Activated T-helper 17 cell treated with anti-CD3 and anti-CD28 coated beads, Interleukin-2, amount 50 U/mL, for 72 hours (primary cell): ENCODE measurements around the gene RPS6KL1. TPM values are rescaled to one million over a fixed set of nuclear protein-coding genes. Genes with fewer than 3 reads are reported as not detected.
"Not testable (repeated sequence)": the region's sequence is repeated elsewhere in the genome, so short reads cannot be mapped to it uniquely, and the experiment has no call there.

Source experiments
- ATAC-seq: fragments of 150-1000 bp; cut with Tn5 transposase; replicated peaks from 2 replicates; pipeline ENCODE4 v1.10.0; 2021; ENCODE audit warnings: mild to moderate bottlenecking, moderate library complexity
- H3K27ac Mint-ChIP-seq: one replicate; pipeline ENCODE4 v1.8.0; 2022; ENCODE audit warnings: mixed read lengths
- H3K27me3 Mint-ChIP-seq: one replicate; pipeline ENCODE4 v1.8.0; 2022; ENCODE audit warnings: mixed read lengths
- H3K36me3 Mint-ChIP-seq: one replicate; pipeline ENCODE4 v1.8.0; 2022; ENCODE audit warnings: low read depth, mild to moderate bottlenecking, mixed read lengths
- H3K4me1 Mint-ChIP-seq: one replicate; pipeline ENCODE4 v1.8.0; 2022; ENCODE audit warnings: mixed read lengths
- H3K4me3 Mint-ChIP-seq: one replicate; pipeline ENCODE4 v1.8.0; 2022; ENCODE audit warnings: mild to moderate bottlenecking, mixed read lengths
- H3K9me3 Mint-ChIP-seq: one replicate; pipeline ENCODE4 v1.8.0; 2022; ENCODE audit warnings: mixed read lengths
- total RNA-seq, 2 donors: library from RNA; stranded (reverse); gene quantifications; one replicate each; pipeline ENCODE4 v1.2.3, GENCODE V29; 2022

RPS6KL1 gene
- total RNA-seq, 2 donors from 2014 or later: 0.79 to 3.2 TPM

DNA sequence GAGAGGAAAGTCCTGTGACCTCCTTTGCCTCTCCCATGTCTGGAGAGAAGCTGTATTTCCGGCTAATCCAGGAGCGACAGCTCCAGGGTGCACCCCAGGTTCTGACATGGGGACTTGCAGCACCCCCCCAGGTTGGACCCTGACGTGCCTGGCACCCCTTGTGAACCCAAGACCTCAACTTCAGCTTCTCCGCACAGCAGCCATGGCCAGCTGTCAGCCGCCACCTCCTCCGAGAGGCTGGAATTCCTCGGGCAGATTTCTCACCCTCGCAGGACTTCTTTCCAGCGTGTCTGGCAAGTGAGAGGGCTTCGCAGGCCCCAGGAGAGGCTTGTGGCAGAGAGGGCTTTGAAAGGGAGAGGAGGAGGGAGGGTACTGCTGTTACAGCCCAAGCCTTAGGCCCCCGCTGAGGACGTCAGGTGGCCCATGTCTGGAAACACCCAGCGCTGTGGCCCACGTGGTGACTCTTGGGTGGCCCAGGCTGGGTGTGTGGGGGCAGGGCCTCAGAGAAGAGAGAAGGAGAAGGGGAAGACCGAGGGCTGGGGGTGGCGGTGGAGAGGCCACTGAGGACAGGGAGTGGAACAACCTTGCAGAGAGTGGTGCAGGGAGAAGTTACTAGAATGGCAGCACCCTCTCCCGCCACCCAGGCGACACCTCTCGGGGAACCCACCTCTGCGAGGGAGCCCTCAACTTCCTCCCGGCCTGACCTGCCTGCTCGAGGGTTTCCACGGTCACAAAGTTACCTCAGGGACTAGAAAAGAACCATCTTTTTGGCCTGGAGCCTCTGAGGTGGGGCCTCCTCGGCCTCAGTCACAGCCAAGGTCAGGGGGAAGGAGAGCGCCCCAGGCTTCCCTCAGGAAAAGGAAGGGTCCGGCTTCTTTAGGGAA is 11.7 kb upstream of the RPS6KL1 start:
- no peak overlapping the region for H3K27ac Mint-ChIP-seq
- no peaks in the 10 kb centered on the region for H3K27me3 Mint-ChIP-seq
- H3K9me3 Mint-ChIP-seq: peaks cover 7% of the 10 kb centered on the region
- no peak for ATAC-seq
- no peak overlapping the region for H3K4me3 Mint-ChIP-seq
- no peaks in the 10 kb centered on the region for H3K36me3 Mint-ChIP-seq
- peaks cover 21% of the 10 kb centered on the region for H3K4me1 Mint-ChIP-seq

DNA sequence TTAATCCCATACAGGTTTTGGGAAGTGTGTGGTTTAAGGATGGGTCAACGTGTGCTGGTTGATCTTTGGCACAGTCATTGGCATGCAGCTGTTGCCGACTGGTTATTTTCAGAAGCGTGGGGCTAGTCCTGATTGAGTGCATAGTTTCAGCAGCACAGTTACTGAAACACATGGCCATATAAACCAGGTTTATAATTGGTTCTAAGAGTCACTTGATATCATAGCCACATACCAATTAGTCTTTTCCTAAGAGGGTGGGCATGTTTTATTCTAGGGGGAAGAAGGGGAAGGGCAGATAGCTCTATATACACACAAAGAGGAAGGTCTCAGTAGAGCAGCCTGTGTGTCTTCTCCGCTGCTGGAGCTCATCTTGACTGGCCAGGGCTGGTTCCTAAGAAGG is 11.0 kb upstream of the RPS6KL1 start:
- Mint-ChIP-seq H3K9me3 (peaks cover 7% of the 10 kb centered on the region), H3K4me3 (no peak overlapping the region), H3K4me1 (peaks cover 21% of the 10 kb centered on the region), H3K27ac (no peak overlapping the region), H3K27me3 (no peaks in the 10 kb centered on the region), H3K36me3 (no peaks in the 10 kb centered on the region)
- ATAC-seq: no peak

DNA sequence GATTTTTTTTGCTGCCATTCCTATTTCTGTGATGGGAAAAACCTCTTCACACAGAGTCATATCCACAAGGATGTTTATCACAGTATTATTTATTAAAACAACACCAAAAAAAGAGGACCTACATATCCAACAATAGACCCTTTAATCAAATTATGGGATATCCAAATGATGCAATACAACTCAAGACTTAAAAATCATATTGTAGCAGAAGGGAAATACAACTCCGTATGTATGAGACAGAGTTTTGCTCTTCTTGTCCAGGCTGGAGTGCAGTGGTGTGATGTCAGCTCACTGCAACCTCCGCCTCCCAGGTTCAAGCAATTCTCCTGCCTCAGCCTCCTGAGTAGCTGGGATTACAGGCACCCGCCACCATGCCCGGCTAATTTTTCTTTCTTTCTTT is 9.9 kb upstream of the RPS6KL1 start:
- H3K27ac Mint-ChIP-seq, H3K4me3 Mint-ChIP-seq, H3K27me3 Mint-ChIP-seq, ATAC-seq, H3K36me3 Mint-ChIP-seq, H3K9me3 Mint-ChIP-seq: not testable (repeated sequence)
- H3K4me1 Mint-ChIP-seq: peaks cover 17% of the 10 kb centered on the region

DNA sequence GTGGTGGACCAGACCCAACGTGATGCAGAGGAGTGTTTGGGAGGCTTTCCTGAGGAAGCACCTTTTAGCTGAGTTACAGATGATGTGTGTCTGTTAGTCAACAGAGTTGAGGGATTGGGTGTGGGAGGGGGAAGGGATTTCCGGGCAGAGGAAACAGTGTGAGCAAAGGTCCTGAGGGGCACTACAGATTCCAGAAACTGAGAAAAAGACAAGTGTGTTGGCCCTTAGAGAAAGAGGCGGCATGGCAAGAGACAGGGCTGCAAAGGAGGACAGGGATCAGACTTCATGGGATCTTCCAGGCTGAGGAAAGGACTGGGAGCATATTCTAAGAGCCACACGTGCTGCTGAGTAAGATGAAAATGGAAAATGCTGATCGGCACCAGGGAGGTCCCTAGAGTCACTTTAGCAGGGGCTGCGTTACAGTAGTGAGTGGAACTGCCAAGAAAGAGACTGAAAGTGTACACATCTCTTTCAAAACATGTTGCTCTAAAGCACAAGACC is 9.4 kb upstream of the RPS6KL1 start:
- H3K36me3 Mint-ChIP-seq: no peaks in the 10 kb centered on the region
- H3K27ac Mint-ChIP-seq: no peak overlapping the region
- peaks cover 14% of the 10 kb centered on the region for H3K4me1 Mint-ChIP-seq
- no peak for ATAC-seq
- H3K9me3 Mint-ChIP-seq: no peaks in the 10 kb centered on the region
- H3K27me3 Mint-ChIP-seq: no peaks in the 10 kb centered on the region
- no peak overlapping the region for H3K4me3 Mint-ChIP-seq

DNA sequence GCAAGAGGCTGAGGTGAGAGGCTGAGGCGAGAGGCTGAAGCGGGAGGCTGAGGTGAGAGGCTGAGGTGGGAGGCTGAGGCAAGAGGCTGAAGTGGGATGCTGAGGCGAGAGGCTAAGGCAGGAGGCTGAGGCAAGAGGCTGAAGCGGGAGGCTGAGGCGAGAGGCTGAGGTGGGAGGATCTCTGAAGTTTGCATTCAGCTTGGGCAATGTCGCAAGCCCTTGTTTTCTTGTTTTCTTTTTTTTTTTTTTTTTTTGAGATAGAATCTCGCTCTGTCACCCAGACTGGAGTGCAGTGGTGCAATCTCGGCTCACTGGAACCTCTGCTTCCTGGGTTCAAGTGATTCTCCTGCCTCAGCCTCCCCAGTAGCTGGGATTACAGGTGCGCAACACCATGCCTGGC is 8.7 kb upstream of the RPS6KL1 start:
- not testable (repeated sequence) for H3K4me3 Mint-ChIP-seq, H3K9me3 Mint-ChIP-seq, H3K36me3 Mint-ChIP-seq, H3K27ac Mint-ChIP-seq, H3K27me3 Mint-ChIP-seq, H3K4me1 Mint-ChIP-seq, ATAC-seq

DNA sequence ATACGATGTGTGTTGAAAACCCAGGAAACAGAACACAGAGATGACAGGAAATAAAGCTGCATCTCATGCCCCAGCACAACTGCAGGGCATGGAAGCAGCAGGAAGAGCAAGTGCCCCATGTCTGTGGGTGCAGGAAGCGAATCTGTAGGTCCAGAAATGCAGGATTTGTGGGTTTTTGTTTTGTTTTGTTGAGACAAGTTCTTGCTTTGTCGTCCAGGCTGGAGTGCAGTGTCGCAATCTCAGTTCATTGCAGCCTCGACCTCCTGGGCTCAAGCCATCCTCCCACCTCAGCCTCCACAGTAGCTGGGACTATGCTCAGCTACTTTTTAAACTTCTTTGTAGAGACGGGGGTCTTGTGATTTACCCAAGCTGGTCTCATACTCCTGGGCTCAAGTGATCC is 6.2 kb upstream of the RPS6KL1 start:
- no peaks in the 10 kb centered on the region for H3K36me3 Mint-ChIP-seq
- H3K4me1 Mint-ChIP-seq: peaks cover 6% of the 10 kb centered on the region
- no peak for ATAC-seq

DNA sequence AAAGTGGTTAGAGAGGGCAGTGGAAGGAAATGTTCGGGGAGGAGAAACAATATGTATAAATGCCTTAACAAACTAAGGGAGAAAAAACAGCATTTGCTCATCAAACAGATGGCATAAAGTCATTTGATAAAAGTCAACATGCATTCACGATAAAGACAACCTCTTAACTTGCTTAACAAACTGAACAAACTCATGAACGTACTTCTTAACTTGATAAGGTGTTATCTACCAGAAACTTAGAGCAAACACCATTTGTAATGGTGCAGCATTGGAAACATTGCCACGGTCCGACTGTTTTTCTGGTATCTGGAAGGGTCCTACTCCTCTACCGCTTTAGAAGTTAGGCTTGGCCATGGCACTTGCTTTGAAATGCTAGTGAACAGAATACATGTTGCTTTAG is 4.2 kb upstream of the RPS6KL1 start:
- peaks cover under 1% of the 10 kb centered on the region for H3K4me1 Mint-ChIP-seq
- no peak overlapping the region for H3K27ac Mint-ChIP-seq
- H3K36me3 Mint-ChIP-seq: no peaks in the 10 kb centered on the region
- no peak overlapping the region for H3K4me3 Mint-ChIP-seq
- H3K9me3 Mint-ChIP-seq: no peaks in the 10 kb centered on the region
- peaks cover 3% of the 10 kb centered on the region for H3K27me3 Mint-ChIP-seq
- no peak for ATAC-seq

More for the DNA sequence above, 6.2 kb upstream of the RPS6KL1 start:
- Mint-ChIP-seq H3K27ac (no peak overlapping the region), H3K9me3 (no peaks in the 10 kb centered on the region), H3K4me3 (no peak overlapping the region), H3K27me3 (peaks cover under 1% of the 10 kb centered on the region)

DNA sequence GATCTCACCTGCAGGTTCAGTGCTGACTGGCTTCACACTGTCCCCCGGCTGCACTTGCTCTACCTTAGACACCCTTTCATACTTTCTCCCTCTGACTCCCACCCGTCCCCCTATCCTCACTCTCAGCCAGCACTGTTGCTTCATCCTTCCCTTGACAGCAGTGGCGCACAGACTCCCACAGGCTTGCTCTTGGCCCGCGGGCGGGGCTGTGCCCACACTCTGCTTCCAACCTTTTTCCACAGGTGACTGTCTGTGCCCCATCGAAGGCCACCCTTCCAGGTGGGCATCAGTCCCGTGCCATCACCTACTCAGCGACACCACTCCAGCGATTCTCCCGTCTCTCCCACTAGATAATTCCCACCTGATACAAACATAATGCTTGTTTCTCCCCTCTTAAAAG is 1.0 kb upstream of the RPS6KL1 start:
- no peaks in the 10 kb centered on the region for H3K4me1 Mint-ChIP-seq
- no peak for ATAC-seq
- no peak overlapping the region for H3K4me3 Mint-ChIP-seq
- H3K36me3 Mint-ChIP-seq: no peaks in the 10 kb centered on the region
- peaks cover 3% of the 10 kb centered on the region for H3K27me3 Mint-ChIP-seq
- no peak overlapping the region for H3K27ac Mint-ChIP-seq
- H3K9me3 Mint-ChIP-seq: no peaks in the 10 kb centered on the region

DNA sequence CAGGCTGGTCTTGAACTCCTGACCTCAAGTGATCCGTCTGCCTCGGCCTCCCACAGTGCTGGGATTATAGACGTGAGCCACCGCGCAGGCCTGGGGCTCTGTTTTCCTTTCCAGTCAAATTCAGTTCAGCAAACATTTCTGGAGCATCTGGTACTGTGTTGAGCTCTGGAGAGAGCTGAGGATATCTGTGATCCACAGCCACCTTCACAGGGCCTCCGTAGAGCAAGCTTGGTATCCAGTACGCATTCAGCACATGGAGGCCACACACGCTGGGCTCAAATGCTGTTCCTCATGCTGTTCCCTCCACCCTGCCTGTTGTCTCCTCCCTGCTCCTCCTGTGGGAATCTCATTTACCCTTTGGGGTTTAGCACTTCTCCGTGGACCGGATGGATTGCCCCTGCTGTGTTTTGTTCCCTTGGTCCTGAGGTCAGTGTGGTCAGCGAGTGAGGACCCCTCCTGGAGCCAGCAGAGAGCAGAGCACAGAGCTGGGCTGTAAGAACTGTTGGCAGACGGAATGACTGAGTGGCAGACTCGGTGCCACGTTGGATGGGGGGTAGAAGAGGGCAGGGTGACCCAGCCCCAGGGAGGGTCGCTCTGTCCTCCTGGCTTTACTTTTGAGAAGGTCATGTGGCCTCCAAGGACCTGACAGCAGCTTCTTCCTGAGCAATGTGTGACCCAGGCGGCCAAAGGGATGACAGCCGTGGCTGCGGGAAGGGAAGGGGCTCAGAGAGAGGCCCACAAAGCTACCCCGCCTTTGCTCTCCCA is 891 bp downstream of the RPS6KL1 start:
- Mint-ChIP-seq H3K27me3 (peaks cover 3% of the 10 kb centered on the region), H3K4me3 (peak overlapping the region; percentile 67), H3K9me3 (no peaks in the 10 kb centered on the region), H3K27ac (no peak overlapping the region), H3K36me3 (no peaks in the 10 kb centered on the region), H3K4me1 (no peaks in the 10 kb centered on the region)
- ATAC-seq: no peak

DNA sequence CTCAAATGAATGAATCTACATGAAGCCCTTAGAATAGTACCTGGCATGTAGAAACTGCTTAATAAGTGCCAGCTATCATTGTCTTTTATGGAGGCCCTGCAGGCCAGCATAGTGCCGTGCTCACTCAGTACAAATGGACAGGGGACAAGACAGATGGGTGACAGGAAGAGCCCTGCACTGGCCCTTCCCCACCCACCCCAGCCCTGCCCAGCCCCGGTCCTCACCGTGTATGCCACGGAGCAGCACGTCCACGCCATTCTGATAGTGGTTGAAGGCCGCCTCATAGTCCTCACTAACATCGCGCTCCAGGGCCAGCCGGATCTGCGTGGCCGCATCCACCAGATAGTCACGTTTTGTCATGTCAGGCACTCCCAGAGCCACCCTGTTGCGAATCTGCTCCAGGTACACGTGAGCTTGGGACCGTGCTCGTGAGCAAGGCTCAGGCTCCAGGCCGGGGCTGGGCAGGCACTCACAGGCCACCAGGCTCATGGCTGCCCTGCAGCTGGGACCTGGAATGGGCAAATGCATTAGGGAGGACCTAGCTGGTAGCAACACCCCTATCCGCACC is 1.9 kb downstream of the RPS6KL1 start:
- no peaks in the 10 kb centered on the region for H3K4me1 Mint-ChIP-seq
- no peak overlapping the region for H3K27ac Mint-ChIP-seq
- H3K9me3 Mint-ChIP-seq: no peaks in the 10 kb centered on the region
- no peak overlapping the region for H3K4me3 Mint-ChIP-seq
- peaks cover 3% of the 10 kb centered on the region for H3K27me3 Mint-ChIP-seq
- no peak for ATAC-seq
- no peaks in the 10 kb centered on the region for H3K36me3 Mint-ChIP-seq

DNA sequence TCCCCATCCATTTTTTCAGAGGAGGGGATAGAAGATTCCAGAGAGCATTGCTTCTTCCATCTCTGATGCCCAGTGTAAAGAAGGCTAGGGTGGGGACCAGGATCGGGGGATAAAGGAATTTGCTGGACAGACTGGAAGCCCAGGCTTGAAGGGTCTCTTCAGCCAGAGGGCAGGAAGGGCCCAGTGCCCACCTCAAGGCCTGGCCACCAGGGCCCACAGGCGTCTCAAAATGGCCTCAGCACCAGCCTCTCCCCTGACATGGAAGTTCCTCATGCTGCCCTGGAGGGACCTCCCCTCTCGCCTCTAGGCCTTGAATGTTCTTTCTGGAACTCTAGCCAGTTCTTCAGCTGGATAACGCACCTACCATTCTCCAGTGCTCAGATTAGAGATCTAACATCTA is 2.8 kb downstream of the RPS6KL1 start:
- peaks cover 3% of the 10 kb centered on the region for H3K27me3 Mint-ChIP-seq
- H3K9me3 Mint-ChIP-seq: no peaks in the 10 kb centered on the region
- no peak overlapping the region for H3K4me3 Mint-ChIP-seq
- ATAC-seq: no peak
- no peaks in the 10 kb centered on the region for H3K4me1 Mint-ChIP-seq
- H3K36me3 Mint-ChIP-seq: no peaks in the 10 kb centered on the region
- no peak overlapping the region for H3K27ac Mint-ChIP-seq

DNA sequence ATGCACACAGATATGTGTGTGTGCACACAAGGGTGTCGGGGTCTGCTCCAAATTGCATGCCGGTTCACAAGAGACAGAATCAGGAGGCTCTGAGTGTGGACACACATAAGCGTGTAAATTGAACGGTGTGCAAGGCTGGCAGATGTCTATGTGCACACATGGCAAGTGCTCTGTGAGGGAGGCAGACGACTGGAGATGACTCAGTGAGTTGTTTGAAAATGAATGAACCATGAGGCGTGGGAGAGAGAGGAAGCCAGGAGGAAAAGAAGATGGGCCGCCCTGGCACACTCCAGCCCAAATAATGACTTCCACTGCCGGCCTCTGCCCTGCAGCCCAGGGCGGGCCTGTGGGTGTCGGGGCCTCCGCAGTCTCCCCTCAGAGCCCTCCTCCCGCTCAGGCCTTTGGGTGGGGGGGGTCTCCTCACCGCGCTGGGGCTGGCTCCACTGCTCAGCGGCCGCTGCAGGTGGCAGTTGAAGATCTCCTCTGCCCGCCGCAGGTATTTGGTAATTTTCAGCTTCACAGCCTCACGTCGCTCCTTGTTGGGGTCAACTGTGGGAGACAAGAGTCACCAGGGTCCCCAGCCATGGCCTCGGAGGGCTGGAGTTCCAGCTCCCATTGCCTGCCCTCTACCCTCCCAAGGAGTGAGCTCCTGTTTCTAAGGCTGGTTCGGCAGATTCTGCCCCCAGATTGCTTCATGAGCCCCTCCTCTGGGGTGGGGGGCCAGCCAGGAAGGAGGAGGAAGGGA is 3.5 kb downstream of the RPS6KL1 start:
- H3K36me3 Mint-ChIP-seq: no peaks in the 10 kb centered on the region
- H3K4me3 Mint-ChIP-seq: no peak overlapping the region
- no peak for ATAC-seq
- H3K27me3 Mint-ChIP-seq: peaks cover 3% of the 10 kb centered on the region
- H3K9me3 Mint-ChIP-seq: no peaks in the 10 kb centered on the region
- no peak overlapping the region for H3K27ac Mint-ChIP-seq
- no peaks in the 10 kb centered on the region for H3K4me1 Mint-ChIP-seq

DNA sequence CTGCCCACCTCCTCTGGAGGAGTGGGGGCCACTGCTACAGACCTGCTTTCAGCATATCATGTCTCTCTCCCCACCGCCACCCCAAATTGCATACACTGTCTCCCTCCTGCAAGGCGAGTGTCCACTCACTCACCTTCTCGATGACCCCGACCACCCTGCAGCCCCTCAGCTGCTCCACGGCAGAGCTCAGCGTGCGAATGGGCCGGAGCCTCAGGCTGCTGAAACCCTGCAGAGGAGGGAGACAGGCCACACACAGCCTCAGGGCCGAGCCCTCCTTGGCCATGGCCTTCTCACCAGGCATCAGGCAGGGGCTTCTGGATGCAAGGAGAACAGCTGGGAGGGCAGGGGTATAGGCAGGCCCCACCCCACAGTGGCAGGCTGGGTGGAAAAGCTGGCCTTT is 4.7 kb downstream of the RPS6KL1 start:
- Mint-ChIP-seq H3K27me3 (no peaks in the 10 kb centered on the region), H3K9me3 (no peaks in the 10 kb centered on the region), H3K27ac (no peak overlapping the region), H3K36me3 (no peaks in the 10 kb centered on the region), H3K4me1 (no peaks in the 10 kb centered on the region), H3K4me3 (no peak overlapping the region)
- ATAC-seq: no peak

DNA sequence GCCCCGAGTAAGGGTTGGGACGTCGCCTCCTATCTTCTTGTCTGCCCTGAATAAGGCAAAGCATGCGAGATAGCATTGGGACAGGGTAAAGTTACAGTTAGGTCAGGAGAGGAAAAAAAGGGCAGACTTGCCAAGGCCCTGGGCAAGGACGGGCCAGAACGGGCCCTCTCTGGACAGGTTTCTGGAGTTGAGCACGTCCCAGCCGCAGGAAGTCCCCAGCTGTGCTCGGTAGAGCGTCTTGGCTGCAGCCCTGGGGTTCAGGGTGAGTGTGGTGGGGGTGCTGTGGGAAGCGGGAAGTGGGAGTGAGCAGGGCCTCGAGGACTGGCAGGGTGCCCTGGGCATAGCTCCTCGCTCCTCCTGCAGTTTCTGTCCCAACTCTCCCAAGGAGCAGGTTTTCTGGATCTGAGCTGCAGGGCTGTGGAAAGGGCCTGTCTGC is 5.4 kb downstream of the RPS6KL1 start:
- ATAC-seq: no peak
- no peak overlapping the region for H3K4me3 Mint-ChIP-seq
- H3K36me3 Mint-ChIP-seq: no peaks in the 10 kb centered on the region
- no peaks in the 10 kb centered on the region for H3K27me3 Mint-ChIP-seq
- H3K27ac Mint-ChIP-seq: no peak overlapping the region
- H3K4me1 Mint-ChIP-seq: no peaks in the 10 kb centered on the region
- no peaks in the 10 kb centered on the region for H3K9me3 Mint-ChIP-seq
